ENCODE results near the gene DAAM2. TPM values are rescaled to one million over a fixed set of nuclear protein-coding genes. Genes with fewer than 3 reads are reported as not detected.
A peak's percentile ranks its signal among the peaks of the same experiment; 100 is the strongest.

Gene DAAM2
- total and polyA plus RNA-seq, 9 of the 15 experiments (the other 6 are each of a cell fraction or from before 2014, with no cell fraction given), result 0.01 to 0.07 TPM; not detected in 7

GRCh38 chr6:39917329-39917728 lies 125.2 kb downstream of the DAAM2 start:
- no peak for FAIRE-seq
- no peak overlapping the region for H3K4me3 ChIP-seq

More at GRCh38 chr6:39917329-39917728, 125.2 kb downstream of the DAAM2 start:
- H3K79me2 ChIP-seq (ENCODE audit: control insufficient read depth, insufficient read depth, low read length), result no peaks in the 10 kb centered on the region
- H3K27me3 ChIP-seq (ENCODE audit: control insufficient read depth in 2 of 2, insufficient read depth in 2 of 2, low read length in 2 of 2), result peaks cover 0 to 13% of the 10 kb centered on the region in 2 experiments; a peak in 3 of 5 replicates
- no peaks in the 10 kb centered on the region; the same call in 1 of the 2 replicates for H4K20me1 ChIP-seq (replicated peaks; ENCODE audit: control insufficient read depth, insufficient read depth, low read length)
- H3K9me1 ChIP-seq (ENCODE audit: control insufficient read depth, insufficient read depth, low read length), result no peaks in the 10 kb centered on the region
- no peaks in the 10 kb centered on the region for H3K9me3 ChIP-seq (replicated peaks; ENCODE audit: control insufficient read depth, insufficient read depth, low read depth, low read length)
- H3K9ac ChIP-seq (ENCODE audit: insufficient read depth in 1 of 2, low read depth in 2 of 2, low read length in 2 of 2), result no peak overlapping the region
- POLR2A ChIA-PET, result no interaction called here
- no peak overlapping the region for H3K4me2 ChIP-seq (ENCODE audit: insufficient read depth, low read length)
- intact Hi-C loops (cut with micrococcal nuclease) (no loop called here), in situ Hi-C loops (cut with MboI) (no loop called here)
- no peak for ATAC-seq
- H2AFZ ChIP-seq (ENCODE audit: low read depth, low read length), result no peak overlapping the region
- no peaks in the 10 kb centered on the region for H3K4me1 ChIP-seq (replicated peaks in 1 of 2; ENCODE audit: control insufficient read depth in 2 of 2, insufficient read depth in 2 of 2, low read length in 2 of 2)
- BruUV-seq (replicated peaks), result no TSS peak
- CTCF ChIA-PET (ENCODE audit: low intra/inter-chr PET ratio), result no interaction called here
- no peaks in the 10 kb centered on the region; the same call in 2 of the 3 replicates for H3K36me3 ChIP-seq (ENCODE audit: control insufficient read depth, insufficient read depth, low read length)
- no peak overlapping the region for H3K27ac ChIP-seq (ENCODE audit: extremely low read depth, low read depth, low read length)
- no peak for DNase-seq (ENCODE audit: extremely low read depth in 1 of 4, low spot score in 3 of 4)
- 10% methylated on average over 4 of the region's 4 CpGs for WGBS (ENCODE audit: insufficient coverage, low coverage, missing lambda C conversion rate)
- TF ChIP-seq FOSL1 (tag; conservative IDR thresholded peaks at IDR 0.05) (no peak), ZFPM2 (CRISPR knock-in tag; IDR thresholded peaks at IDR 0.05) (no peak), PRDM10 (IDR thresholded peaks at IDR 0.05; ENCODE audit: partially characterized antibody) (peak; percentile 35)
